H1 (cell line): ENCODE measurements around the gene PRKAR2A. TPM values are rescaled to one million over a fixed set of nuclear protein-coding genes. Genes with fewer than 3 reads are reported as not detected.

Experiments used
- BACH1 ChIP-seq: IDR thresholded peaks from 2 replicates; pipeline ENCODE4 v1.6.1; 2012; ENCODE audit warnings: low read length, improper control_type of control experiment
- BRCA1 ChIP-seq: IDR thresholded peaks from 2 replicates; pipeline ENCODE4 v1.6.1; 2012; ENCODE audit warnings: low read depth, low read length, improper control_type of control experiment
- CTBP2 ChIP-seq: IDR thresholded peaks from 2 replicates; pipeline ENCODE4 v1.7.0; 2011; ENCODE audit warnings: borderline replicate concordance, mild to moderate bottlenecking, moderate library complexity, mixed read lengths, low read length; ENCODE audit not compliant: insufficient read depth, insufficient read length
- SUZ12 ChIP-seq: fragments of 200-600 bp; sonication (generic); IDR thresholded peaks from 2 replicates; pipeline ENCODE4 v1.6.1; 2012; ENCODE audit warnings: mild to moderate bottlenecking, inconsistent platforms, low read length, moderate library complexity, mixed read lengths
- polyA plus RNA-seq, 7 experiments: library from polyadenylated mRNA; depleted of rRNA in 3 of 7; stranded (reverse) in 5 of 7; unstranded in 2 of 7; fragments of >200 nt in 5 of 7; fragments of 200-250 nt in 2 of 7; gene quantifications; 1 replicate in 5 of 7; 2 replicates in 1 of 7; 4 replicates in 1 of 7; pipeline versions ENCODE4 v1.2.1 to v1.2.3, GENCODE V29; 2011 to 2013; ENCODE audit warnings: missing spikeins in 2 of 7, mixed read lengths in 2 of 7
- total RNA-seq: library from RNA; stranded (reverse); fragmentation: NEBNext Ultra II Directional; extraction: Animal tissue kit (Norgen Biotek cat#: 25700); gene quantifications from 2 replicates; pipeline ENCODE4 v1.2.1, GENCODE V29; 2021

PRKAR2A gene
- total and polyA plus RNA-seq, 2 of the 8 experiments (the other 6 are each of a cell fraction or from before 2014, with no cell fraction given) = 6.3 to 42.4 TPM

GRCh38 chr3:48856469-48856868 lies 8.8 kb upstream of the PRKAR2A start (continued):
- TF ChIP-seq BRCA1 (no peak), SUZ12 (no peak), BACH1 (no peak), CTBP2 (no peak)
